ENCODE results near the gene TLX2. TPM values are rescaled to one million over a fixed set of nuclear protein-coding genes. Genes with fewer than 3 reads are reported as not detected.

Gene TLX2
- total and polyA plus RNA-seq, 2 of the 13 experiments (the other 11 are each of a cell fraction or from before 2014, with no cell fraction given) = 0.05 to 0.20 TPM

- TF ChIP-seq HNRNPL (IDR thresholded peaks at IDR 0.05; ENCODE audit: low read depth, low read length) = no peak
- no peak for TF ChIP-seq EZH2 (conservative IDR thresholded peaks at IDR 0.05; ENCODE audit: low read depth, low read length)
- TF ChIP-seq CHD2 (IDR thresholded peaks at IDR 0.05; ENCODE audit: low read depth, low read length) = no peak
- no peak for TF ChIP-seq ZNF7 (CRISPR knock-in tag; IDR thresholded peaks at IDR 0.05)
- TF ChIP-seq MIER2 (CRISPR knock-in tag; IDR thresholded peaks at IDR 0.05) = peak; percentile 45; the same call in 1 of the 2 replicates
- no peak for TF ChIP-seq ZSCAN20 (CRISPR knock-in tag; IDR thresholded peaks at IDR 0.05; ENCODE audit: borderline replicate concordance)
- TF ChIP-seq IRX3 (CRISPR knock-in tag; IDR thresholded peaks at IDR 0.05; ENCODE audit: borderline replicate concordance, low read depth) = no peak
- no peak for TF ChIP-seq MTERF4 (CRISPR knock-in tag; IDR thresholded peaks at IDR 0.05)
- TF ChIP-seq RBFOX2 (IDR thresholded peaks at IDR 0.05; ENCODE audit: low read depth, low read length) = peak; percentile 69
- TF ChIP-seq, protein P1, sequence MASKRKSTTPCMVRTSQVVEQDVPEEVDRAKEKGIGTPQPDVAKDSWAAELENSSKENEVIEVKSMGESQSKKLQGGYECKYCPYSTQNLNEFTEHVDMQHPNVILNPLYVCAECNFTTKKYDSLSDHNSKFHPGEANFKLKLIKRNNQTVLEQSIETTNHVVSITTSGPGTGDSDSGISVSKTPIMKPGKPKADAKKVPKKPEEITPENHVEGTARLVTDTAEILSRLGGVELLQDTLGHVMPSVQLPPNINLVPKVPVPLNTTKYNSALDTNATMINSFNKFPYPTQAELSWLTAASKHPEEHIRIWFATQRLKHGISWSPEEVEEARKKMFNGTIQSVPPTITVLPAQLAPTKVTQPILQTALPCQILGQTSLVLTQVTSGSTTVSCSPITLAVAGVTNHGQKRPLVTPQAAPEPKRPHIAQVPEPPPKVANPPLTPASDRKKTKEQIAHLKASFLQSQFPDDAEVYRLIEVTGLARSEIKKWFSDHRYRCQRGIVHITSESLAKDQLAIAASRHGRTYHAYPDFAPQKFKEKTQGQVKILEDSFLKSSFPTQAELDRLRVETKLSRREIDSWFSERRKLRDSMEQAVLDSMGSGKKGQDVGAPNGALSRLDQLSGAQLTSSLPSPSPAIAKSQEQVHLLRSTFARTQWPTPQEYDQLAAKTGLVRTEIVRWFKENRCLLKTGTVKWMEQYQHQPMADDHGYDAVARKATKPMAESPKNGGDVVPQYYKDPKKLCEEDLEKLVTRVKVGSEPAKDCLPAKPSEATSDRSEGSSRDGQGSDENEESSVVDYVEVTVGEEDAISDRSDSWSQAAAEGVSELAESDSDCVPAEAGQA (IDR thresholded peaks at IDR 0.05; ENCODE audit: low read depth) = peak; percentile 58; the same call in 1 of the 2 replicates
- TF ChIP-seq, protein P1 (CRISPR knock-in tag; IDR thresholded peaks at IDR 0.05; ENCODE audit: borderline replicate concordance) = no peak
- TF ChIP-seq USF2 (IDR thresholded peaks at IDR 0.05; ENCODE audit: low read depth, low read length) = no peak
- TF ChIP-seq USF2 (CRISPR knock-in tag; IDR thresholded peaks at IDR 0.05; ENCODE audit: borderline replicate concordance) = no peak
- TF ChIP-seq, protein P2, sequence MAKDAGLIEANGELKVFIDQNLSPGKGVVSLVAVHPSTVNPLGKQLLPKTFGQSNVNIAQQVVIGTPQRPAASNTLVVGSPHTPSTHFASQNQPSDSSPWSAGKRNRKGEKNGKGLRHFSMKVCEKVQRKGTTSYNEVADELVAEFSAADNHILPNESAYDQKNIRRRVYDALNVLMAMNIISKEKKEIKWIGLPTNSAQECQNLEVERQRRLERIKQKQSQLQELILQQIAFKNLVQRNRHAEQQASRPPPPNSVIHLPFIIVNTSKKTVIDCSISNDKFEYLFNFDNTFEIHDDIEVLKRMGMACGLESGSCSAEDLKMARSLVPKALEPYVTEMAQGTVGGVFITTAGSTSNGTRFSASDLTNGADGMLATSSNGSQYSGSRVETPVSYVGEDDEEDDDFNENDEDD (CRISPR knock-in tag; IDR thresholded peaks at IDR 0.05; ENCODE audit: borderline replicate concordance) = peak; percentile 58; the same call in 1 of the 2 replicates
- TF ChIP-seq ZNF557 (CRISPR knock-in tag; IDR thresholded peaks at IDR 0.05) = peak; percentile 37; the same call in 1 of the 2 replicates
- TF ChIP-seq ZNF629 (CRISPR knock-in tag; conservative IDR thresholded peaks at IDR 0.05) = no peak; the same call in 1 of the 2 replicates
Observed at GRCh38 chr2:74525717-74526648, 11.7 kb downstream of the TLX2 start, which contains the start of gene DQX1 (continued).

All from HepG2 (cell line).